Measurements from ENCODE around the gene TRRAP. TPM values are rescaled to one million over a fixed set of nuclear protein-coding genes. Genes with fewer than 3 reads are reported as not detected.

The TRRAP gene
- total and polyA plus RNA-seq, 5 donors, result 11.3 to 26.1 (median 19.7) TPM

DNA sequence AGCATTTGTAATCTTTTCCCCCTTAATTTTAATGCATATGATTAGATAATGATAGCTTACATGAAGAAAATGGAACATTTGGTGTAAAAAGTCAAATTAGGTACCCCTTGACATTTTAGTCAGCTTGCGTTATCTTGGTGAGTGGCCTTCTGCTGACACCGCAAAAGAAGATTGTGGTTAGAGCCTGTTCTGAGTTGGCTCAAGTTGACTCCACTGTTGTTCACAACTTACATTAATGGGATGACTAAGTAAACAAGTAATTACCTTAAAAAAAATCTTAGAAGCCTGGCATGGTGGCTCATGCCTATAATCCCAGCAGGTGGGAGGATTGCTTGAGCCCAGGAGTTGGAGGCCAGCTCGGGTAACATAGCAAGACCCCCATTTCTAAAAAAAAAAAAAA, 24.2 kb downstream of the TRRAP start:
- Histone ChIP-seq H3K27me3 (ENCODE audit: control insufficient read depth, insufficient read depth) (no peaks in the 10 kb centered on the region), H3K9me3 (ENCODE audit: control insufficient read depth, low read length) (no peaks in the 10 kb centered on the region), H3K27ac (ENCODE audit: low read length) (no peak overlapping the region), H3K4me1 (ENCODE audit: control insufficient read depth, insufficient read depth, low read length) (no peaks in the 10 kb centered on the region), H3K4me3 (ENCODE audit: low read length) (no peak overlapping the region)
- DNase-seq (no peak), ATAC-seq (no peak)
- intact Hi-C loops (cut with DNase I), result no loop called here
- 93% methylated on average over 3 of the region's 3 CpGs for WGBS

DNA sequence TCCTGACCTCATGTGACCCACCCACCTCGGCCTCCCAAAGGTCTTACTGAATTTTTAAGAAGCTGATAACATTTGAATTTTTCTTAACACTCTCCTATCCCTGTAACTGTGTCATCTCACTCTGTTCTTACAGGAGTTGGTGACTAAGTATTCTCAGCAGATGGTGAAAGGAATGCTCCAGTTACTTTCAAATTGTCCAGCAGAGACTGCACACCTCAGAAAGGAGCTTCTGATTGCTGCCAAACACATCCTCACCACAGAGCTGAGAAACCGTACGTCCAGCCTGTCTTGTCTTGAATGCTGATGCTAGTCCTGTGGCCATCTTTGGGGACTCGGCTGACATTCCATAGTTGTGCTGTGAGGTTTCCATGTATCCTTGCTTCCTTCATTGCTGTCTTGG, 24.9 kb downstream of the TRRAP start:
- H3K27me3 ChIP-seq (ENCODE audit: control insufficient read depth, insufficient read depth), result no peaks in the 10 kb centered on the region
- no peak overlapping the region for H3K27ac ChIP-seq (ENCODE audit: low read length)
- DNase-seq (no peak), ATAC-seq (no peak)
- intact Hi-C loops (cut with DNase I), result no loop called here
- no peaks in the 10 kb centered on the region for H3K4me1 ChIP-seq (ENCODE audit: control insufficient read depth, insufficient read depth, low read length)
- H3K4me3 ChIP-seq (ENCODE audit: low read length), result no peak overlapping the region
- H3K9me3 ChIP-seq (ENCODE audit: control insufficient read depth, low read length), result no peaks in the 10 kb centered on the region
- WGBS, result 95% methylated on average over 4 of the region's 4 CpGs

- no peak for DNase-seq
- WGBS, result 91% methylated on average over 5 of the region's 5 CpGs
- Histone ChIP-seq H3K4me3 (ENCODE audit: low read length) (no peak overlapping the region), H3K4me1 (ENCODE audit: control insufficient read depth, insufficient read depth, low read length) (no peaks in the 10 kb centered on the region), H3K27me3 (ENCODE audit: control insufficient read depth, insufficient read depth) (no peaks in the 10 kb centered on the region), H3K9me3 (ENCODE audit: control insufficient read depth, low read length) (no peaks in the 10 kb centered on the region), H3K27ac (ENCODE audit: low read length) (no peak overlapping the region)
- intact Hi-C loops (cut with DNase I), result no loop called here
- peak in 1 of 2 donors; percentile 45 for ATAC-seq
These were observed 29.2 kb downstream of the TRRAP start for GRCh38 chr7:98907570-98907969.

GRCh38 chr7:98908585-98908984, 30.3 kb downstream of the TRRAP start:
- WGBS, result 94% methylated on average over 19 of the region's 19 CpGs
- Histone ChIP-seq H3K27me3 (ENCODE audit: control insufficient read depth, insufficient read depth) (no peaks in the 10 kb centered on the region), H3K9me3 (ENCODE audit: control insufficient read depth, low read length) (no peaks in the 10 kb centered on the region), H3K27ac (ENCODE audit: low read length) (no peak overlapping the region), H3K4me1 (ENCODE audit: control insufficient read depth, insufficient read depth, low read length) (no peaks in the 10 kb centered on the region), H3K4me3 (ENCODE audit: low read length) (no peak overlapping the region)
- intact Hi-C loops (cut with DNase I), result no loop called here
- ATAC-seq (peak in 1 of 2 donors; percentile 14), DNase-seq (no peak)

- no peaks in the 10 kb centered on the region for H3K4me1 ChIP-seq (ENCODE audit: control insufficient read depth, insufficient read depth, low read length)
- intact Hi-C loops (cut with DNase I), result no loop called here
- DNase-seq, result no peak
- WGBS, result 84% methylated on average over 8 of the region's 8 CpGs
- H3K27ac ChIP-seq (ENCODE audit: low read length), result no peak overlapping the region
- H3K9me3 ChIP-seq (ENCODE audit: control insufficient read depth, low read length), result no peaks in the 10 kb centered on the region
- ATAC-seq, result no peak
- H3K4me3 ChIP-seq (ENCODE audit: low read length), result no peak overlapping the region
- H3K27me3 ChIP-seq (ENCODE audit: control insufficient read depth, insufficient read depth), result no peaks in the 10 kb centered on the region
These were observed 31.2 kb downstream of the TRRAP start for GRCh38 chr7:98909487-98909886.

DNA sequence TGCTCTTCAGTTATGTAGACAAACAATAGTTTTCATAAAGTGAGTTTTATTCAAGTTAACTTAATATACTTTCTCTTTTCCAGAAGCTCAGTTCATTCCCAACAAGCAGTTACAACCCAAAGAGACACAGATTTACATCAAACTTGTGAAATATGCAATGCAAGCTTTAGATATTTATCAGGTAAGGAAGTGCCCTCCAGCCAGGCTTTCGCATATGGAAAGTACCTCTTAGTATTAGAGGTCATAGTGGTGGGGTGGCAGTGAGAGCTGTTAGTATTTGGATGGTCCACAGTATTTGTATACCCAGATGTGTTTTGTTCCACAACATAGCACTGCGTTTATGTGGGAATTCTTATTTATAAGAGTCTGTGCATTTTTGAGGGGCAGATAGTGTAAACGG, 32.1 kb downstream of the TRRAP start:
- H3K27ac ChIP-seq (ENCODE audit: low read length), result no peak overlapping the region
- no peaks in the 10 kb centered on the region for H3K4me1 ChIP-seq (ENCODE audit: control insufficient read depth, insufficient read depth, low read length)
- H3K4me3 ChIP-seq (ENCODE audit: low read length), result no peak overlapping the region
- WGBS, result 94% methylated on average over 3 of the region's 3 CpGs
- no peaks in the 10 kb centered on the region for H3K9me3 ChIP-seq (ENCODE audit: control insufficient read depth, low read length)
- intact Hi-C loops (cut with DNase I), result no loop called here
- H3K27me3 ChIP-seq (ENCODE audit: control insufficient read depth, insufficient read depth), result no peaks in the 10 kb centered on the region
- ATAC-seq (no peak), DNase-seq (no peak)

DNA sequence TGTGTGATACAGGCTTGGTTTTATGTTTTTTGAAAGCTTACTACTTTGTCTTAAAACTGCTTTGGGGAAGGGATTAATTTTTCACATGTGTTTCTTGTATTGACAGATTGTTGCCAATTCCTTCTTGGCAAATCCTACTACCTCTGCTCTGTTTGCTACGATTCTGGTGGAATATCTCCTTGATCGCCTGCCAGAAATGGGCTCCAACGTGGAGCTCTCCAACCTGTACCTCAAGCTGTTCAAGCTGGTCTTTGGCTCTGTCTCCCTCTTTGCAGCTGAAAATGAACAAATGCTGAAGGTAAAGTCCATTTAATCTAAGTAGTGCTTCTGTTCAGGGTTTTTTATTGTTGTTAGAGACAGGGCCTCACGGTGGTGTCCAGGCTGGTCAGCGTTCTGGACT, 33.6 kb downstream of the TRRAP start:
- Histone ChIP-seq H3K4me3 (ENCODE audit: low read length) (no peak overlapping the region), H3K4me1 (ENCODE audit: control insufficient read depth, insufficient read depth, low read length) (no peaks in the 10 kb centered on the region), H3K27me3 (ENCODE audit: control insufficient read depth, insufficient read depth) (no peaks in the 10 kb centered on the region), H3K9me3 (ENCODE audit: control insufficient read depth, low read length) (no peaks in the 10 kb centered on the region), H3K27ac (ENCODE audit: low read length) (no peak overlapping the region)
- no peak for DNase-seq
- intact Hi-C loops (cut with DNase I), result no loop called here
- 69% methylated on average over 5 of the region's 5 CpGs for WGBS
- ATAC-seq, result no peak

DNA sequence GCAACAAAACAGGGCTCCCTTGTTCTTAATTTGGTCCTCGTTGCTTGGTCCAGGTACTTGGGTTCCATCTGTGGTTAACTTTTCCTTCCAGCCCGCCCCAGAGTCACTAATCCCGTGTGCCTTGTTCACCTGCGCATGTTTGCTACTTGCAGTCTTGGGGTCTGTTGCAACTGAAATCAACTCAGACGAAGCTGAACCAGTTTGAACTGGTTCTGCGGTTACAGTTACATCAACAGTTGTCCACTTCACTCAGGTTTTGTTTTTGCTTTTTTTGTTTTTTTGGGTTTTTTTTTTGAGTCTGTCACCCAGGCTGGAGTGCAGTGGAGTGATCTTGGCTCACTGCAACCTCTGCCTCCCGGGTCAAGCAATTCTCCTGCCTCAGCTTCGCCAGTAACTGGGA, 34.7 kb downstream of the TRRAP start:
- Histone ChIP-seq H3K27ac (ENCODE audit: low read length) (no peak overlapping the region), H3K27me3 (ENCODE audit: control insufficient read depth, insufficient read depth) (no peaks in the 10 kb centered on the region), H3K4me1 (ENCODE audit: control insufficient read depth, insufficient read depth, low read length) (no peaks in the 10 kb centered on the region), H3K9me3 (ENCODE audit: control insufficient read depth, low read length) (no peaks in the 10 kb centered on the region), H3K4me3 (ENCODE audit: low read length) (no peak overlapping the region)
- DNase-seq (no peak), ATAC-seq (no peak)
- WGBS, result 90% methylated on average over 8 of the region's 8 CpGs
- intact Hi-C loops (cut with DNase I), result no loop called here

GRCh38 chr7:98913612-98914011, 35.3 kb downstream of the TRRAP start:
- DNase-seq, result no peak
- Histone ChIP-seq H3K4me3 (ENCODE audit: low read length) (no peak overlapping the region), H3K9me3 (ENCODE audit: control insufficient read depth, low read length) (no peaks in the 10 kb centered on the region), H3K27me3 (ENCODE audit: control insufficient read depth, insufficient read depth) (no peaks in the 10 kb centered on the region), H3K4me1 (ENCODE audit: control insufficient read depth, insufficient read depth, low read length) (no peaks in the 10 kb centered on the region), H3K27ac (ENCODE audit: low read length) (no peak overlapping the region)
- ATAC-seq, result no peak
- intact Hi-C loops (cut with DNase I), result no loop called here

- Histone ChIP-seq H3K4me1 (ENCODE audit: control insufficient read depth, insufficient read depth, low read length) (no peaks in the 10 kb centered on the region), H3K4me3 (ENCODE audit: low read length) (no peak overlapping the region), H3K27me3 (ENCODE audit: control insufficient read depth, insufficient read depth) (no peaks in the 10 kb centered on the region), H3K27ac (ENCODE audit: low read length) (no peak overlapping the region), H3K9me3 (ENCODE audit: control insufficient read depth, low read length) (no peaks in the 10 kb centered on the region)
- DNase-seq (no peak), ATAC-seq (no peak)
- intact Hi-C loops (cut with DNase I), result no loop called here
- WGBS, result 93% methylated on average over 12 of the region's 12 CpGs
These were observed 39.0 kb downstream of the TRRAP start for GRCh38 chr7:98917331-98917730.

- 89% methylated on average over 25 of the region's 25 CpGs for WGBS
- DNase-seq (no peak), ATAC-seq (no peak)
- intact Hi-C loops (cut with DNase I), result no loop called here
- Histone ChIP-seq H3K4me1 (ENCODE audit: control insufficient read depth, insufficient read depth, low read length) (no peaks in the 10 kb centered on the region), H3K27ac (ENCODE audit: low read length) (no peak overlapping the region), H3K9me3 (ENCODE audit: control insufficient read depth, low read length) (no peaks in the 10 kb centered on the region), H3K27me3 (ENCODE audit: control insufficient read depth, insufficient read depth) (no peaks in the 10 kb centered on the region), H3K4me3 (ENCODE audit: low read length) (no peak overlapping the region)
These were observed 43.5 kb downstream of the TRRAP start for GRCh38 chr7:98921608-98922372.

All from right cardiac atrium (tissue), 5 donors.